ENCODE measurements around the gene CNPY4. TPM values are rescaled to one million over a fixed set of nuclear protein-coding genes. Genes with fewer than 3 reads are reported as not detected.

The CNPY4 gene
- polyA plus RNA-seq, 3 donors: 6.2 to 6.8 (median 6.2) TPM

DNA sequence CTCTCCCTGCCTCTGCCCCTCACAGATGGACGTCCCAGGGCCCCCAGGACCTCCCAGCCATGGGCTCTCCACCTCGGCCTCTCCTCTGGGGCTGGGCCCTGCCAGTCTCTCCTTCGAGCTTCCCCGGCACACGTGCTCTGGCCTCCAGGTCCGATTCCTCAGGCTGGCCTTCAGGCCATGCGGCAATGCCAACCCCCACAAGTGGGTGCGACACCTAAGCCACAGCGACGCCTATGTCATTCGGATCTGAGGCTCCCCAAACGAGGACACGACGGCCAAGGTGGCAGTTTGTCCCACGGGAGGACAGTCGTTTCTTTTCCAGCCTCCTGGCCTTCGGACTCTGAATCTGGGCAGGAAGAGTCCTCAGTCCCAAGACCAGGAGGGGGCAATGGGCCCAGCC lies 12.8 kb upstream of the CNPY4 start:
- intact Hi-C loops (cut with micrococcal nuclease): no loop called here
- peak overlapping the region in 1 of 7 donors; percentile 43 for H3K27ac Mint-ChIP-seq
- H3K4me1 ChIP-seq (ENCODE audit: control insufficient read depth in 1 of 2, insufficient read depth in 2 of 2, low read length in 2 of 2): peaks cover 9 to 11% of the 10 kb centered on the region in 2 donors

DNA sequence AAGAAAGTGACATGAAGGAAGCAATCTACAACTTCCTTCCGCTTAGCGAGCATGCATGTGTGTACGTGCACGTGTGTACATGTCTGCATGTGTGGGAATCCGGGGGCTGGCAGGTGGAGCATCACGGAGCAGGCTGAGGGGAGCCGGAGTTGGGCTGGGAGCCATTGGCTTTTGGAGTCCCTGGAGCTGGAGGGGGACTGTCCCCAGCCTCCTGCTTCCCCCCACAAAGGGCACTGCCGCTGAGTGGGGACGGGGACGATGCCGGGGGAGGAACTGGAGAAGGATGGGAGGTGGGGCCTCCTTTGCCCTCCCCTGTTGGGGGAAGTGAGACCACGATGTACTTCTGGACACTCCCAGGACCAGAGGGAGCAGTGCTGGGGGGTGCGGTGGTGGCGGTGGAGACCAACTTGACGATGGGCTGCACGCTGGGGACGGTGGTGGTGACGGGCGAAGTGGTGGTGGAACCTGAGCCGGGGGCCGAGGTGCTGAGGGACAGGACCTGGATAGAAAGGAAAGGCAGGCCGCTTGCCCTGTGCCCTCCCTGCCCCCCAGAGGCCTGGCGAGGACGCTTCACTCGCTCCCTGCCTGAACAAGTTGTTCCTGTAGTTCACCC lies 12.2 kb upstream of the CNPY4 start:
- Histone ChIP-seq H2AFZ (ENCODE audit: insufficient read depth, low read depth, low read length, poor library complexity, severe bottlenecking) (no peak overlapping the region), H3K9ac (ENCODE audit: insufficient read depth, low read length, poor library complexity, severe bottlenecking) (no peak overlapping the region), H4K20me1 (ENCODE audit: insufficient read depth, low read length) (no peaks in the 10 kb centered on the region), H3K27ac (ENCODE audit: low read depth in 1 of 2, low read length in 2 of 2) (no peak overlapping the region), H3K27me3 (ENCODE audit: control insufficient read depth in 2 of 2, insufficient read depth in 2 of 2, low read length in 2 of 2) (no peaks in the 10 kb centered on the region), H3K4me3 (replicated peaks in 1 of 3; ENCODE audit: low read depth in 2 of 3, low read length in 3 of 3) (no peak overlapping the region), H3K4me2 (replicated peaks; ENCODE audit: extremely low read depth, low read length, poor library complexity, severe bottlenecking) (no peak overlapping the region), H3K4me1 (ENCODE audit: control insufficient read depth in 1 of 2, insufficient read depth in 2 of 2, low read length in 2 of 2) (peaks cover 5% of the 10 kb centered on the region in 2 donors), H3K9me3 (replicated peaks in 1 of 2; ENCODE audit: control insufficient read depth in 1 of 2, insufficient read depth in 1 of 2, low read length in 2 of 2) (no peaks in the 10 kb centered on the region), H3K79me2 (ENCODE audit: insufficient read depth, low read length) (peaks cover 6% of the 10 kb centered on the region), H3K36me3 (replicated peaks in 1 of 2; ENCODE audit: control insufficient read depth in 1 of 2, insufficient read depth in 2 of 2, low read length in 2 of 2) (peaks cover 61 to 87% of the 10 kb centered on the region in 2 donors)
- WGBS (ENCODE audit: insufficient coverage): 86% methylated on average over 19 of the region's 25 CpGs
- Mint-ChIP-seq H3K36me3 (peaks cover 56 to 91% of the 10 kb centered on the region in 2 donors), H3K4me1 (peaks cover 9% of the 10 kb centered on the region), H3K4me3 (no peak overlapping the region), H3K27ac (peak overlapping the region in 2 of 7 donors; percentile 3 to 15), H3K9me3 (no peaks in the 10 kb centered on the region), H3K27me3 (ENCODE audit: low read depth in 3 of 3) (peaks cover 0 to 2% (median 0%) of the 10 kb centered on the region in 3 donors)
- intact Hi-C loops (cut with micrococcal nuclease): no loop called here
- DNase-seq: no peak
- no peak for TF ChIP-seq CTCF (IDR thresholded peaks at IDR 0.05)

More for the DNA sequence above, 12.8 kb upstream of the CNPY4 start:
- H3K36me3 Mint-ChIP-seq: peaks cover 52 to 85% of the 10 kb centered on the region in 2 donors
- no peak for TF ChIP-seq CTCF (IDR thresholded peaks at IDR 0.05)
- H3K27ac ChIP-seq (ENCODE audit: low read depth in 1 of 2, low read length in 2 of 2): no peak overlapping the region
- DNase-seq: no peak
- H3K9me3 Mint-ChIP-seq: no peaks in the 10 kb centered on the region
- no peaks in the 10 kb centered on the region for H3K9me3 ChIP-seq (replicated peaks in 1 of 2; ENCODE audit: control insufficient read depth in 1 of 2, insufficient read depth in 1 of 2, low read length in 2 of 2)
- peaks cover 12% of the 10 kb centered on the region for H3K4me1 Mint-ChIP-seq
- 94% methylated on average over 14 of the region's 17 CpGs for WGBS (ENCODE audit: insufficient coverage)
- peaks cover 0 to 2% (median under 1%) of the 10 kb centered on the region in 3 donors for H3K27me3 Mint-ChIP-seq (ENCODE audit: low read depth in 3 of 3)
- H3K79me2 ChIP-seq (ENCODE audit: insufficient read depth, low read length): peaks cover 9% of the 10 kb centered on the region
- H3K36me3 ChIP-seq (replicated peaks in 1 of 2; ENCODE audit: control insufficient read depth in 1 of 2, insufficient read depth in 2 of 2, low read length in 2 of 2): peaks cover 55 to 81% of the 10 kb centered on the region in 2 donors
- H3K9ac ChIP-seq (ENCODE audit: insufficient read depth, low read length, poor library complexity, severe bottlenecking): no peak overlapping the region
- no peaks in the 10 kb centered on the region for H3K27me3 ChIP-seq (ENCODE audit: control insufficient read depth in 2 of 2, insufficient read depth in 2 of 2, low read length in 2 of 2)
- no peaks in the 10 kb centered on the region for H4K20me1 ChIP-seq (ENCODE audit: insufficient read depth, low read length)
- H3K4me3 ChIP-seq (replicated peaks in 1 of 3; ENCODE audit: low read depth in 2 of 3, low read length in 3 of 3): no peak overlapping the region
- no peak overlapping the region for H2AFZ ChIP-seq (ENCODE audit: insufficient read depth, low read depth, low read length, poor library complexity, severe bottlenecking)
- H3K4me3 Mint-ChIP-seq: no peak overlapping the region
- no peak overlapping the region for H3K4me2 ChIP-seq (replicated peaks; ENCODE audit: extremely low read depth, low read length, poor library complexity, severe bottlenecking)
